Trophoblast cell (in vitro differentiated cells and primary cell): ENCODE data around the gene TSPAN32.
"Not testable (repeated sequence)": the region's sequence is repeated elsewhere in the genome, so short reads cannot be mapped to it uniquely, and the experiment has no call there.

ENCODE experiments used
- DNase-seq, 2 donors: peaks; one replicate each; pipeline ENCODE4 v3.0.0-alpha.2; 2016
- H2AFZ ChIP-seq: 2 replicates; pipeline ENCODE4 v1.6.1; 2013; ENCODE audit warnings: low read length, moderate library complexity, mild to moderate bottlenecking; ENCODE audit not compliant: insufficient read depth, poor library complexity
- H2AK5ac ChIP-seq: 2 replicates; pipeline ENCODE4 v1.6.1; 2013; ENCODE audit warnings: mild to moderate bottlenecking, low read length
- H2BK120ac ChIP-seq: 2 replicates; pipeline ENCODE4 v1.6.1; 2013; ENCODE audit warnings: low read length, mild to moderate bottlenecking, moderate library complexity; ENCODE audit not compliant: insufficient read depth, poor library complexity
- H2BK12ac ChIP-seq: 2 replicates; pipeline ENCODE4 v1.6.1; 2013; ENCODE audit warnings: mild to moderate bottlenecking, low read length, moderate library complexity
- H2BK5ac ChIP-seq: 2 replicates; pipeline ENCODE4 v1.6.1; 2013; ENCODE audit warnings: low read length, low read depth, moderate library complexity, mild to moderate bottlenecking; ENCODE audit not compliant: poor library complexity
- H3K14ac ChIP-seq: 2 replicates; pipeline ENCODE4 v1.6.1; 2013; ENCODE audit warnings: mild to moderate bottlenecking, low read length
- H3K18ac ChIP-seq: 2 replicates; pipeline ENCODE4 v1.6.1; 2013; ENCODE audit warnings: mild to moderate bottlenecking, low read length
- H3K23ac ChIP-seq: 2 replicates; pipeline ENCODE4 v1.6.1; 2013; ENCODE audit warnings: low read length
- H3K27ac ChIP-seq: 2 replicates; pipeline ENCODE4 v1.5.1; 2013; ENCODE audit warnings: low read depth, mild to moderate bottlenecking, inconsistent platforms, low read length, moderate library complexity
- H3K27me3 ChIP-seq: 2 replicates; pipeline ENCODE4 v1.6.1; 2013; ENCODE audit warnings: inconsistent platforms, mild to moderate bottlenecking, low read length, moderate library complexity; ENCODE audit not compliant: insufficient read depth
- H3K36me3 ChIP-seq, 2 experiments: 1 replicate in 1 of 2; 2 replicates in 1 of 2; pipeline ENCODE4 v1.6.1; 2013; ENCODE audit warnings: low read length in 2 of 2, mild to moderate bottlenecking in 2 of 2, moderate library complexity in 1 of 2; ENCODE audit not compliant: insufficient read depth in 2 of 2, control insufficient read depth in 1 of 2
- H3K4ac ChIP-seq: 2 replicates; pipeline ENCODE4 v1.6.1; 2013; ENCODE audit warnings: low read depth, mild to moderate bottlenecking, low read length, moderate library complexity
- H3K4me1 ChIP-seq, 2 experiments: 1 replicate in 1 of 2; 2 replicates in 1 of 2; pipeline ENCODE4 v1.6.1; 2013; ENCODE audit warnings: low read length in 2 of 2, mild to moderate bottlenecking in 2 of 2, moderate library complexity in 1 of 2; ENCODE audit not compliant: insufficient read depth in 2 of 2, control insufficient read depth in 1 of 2
- H3K4me2 ChIP-seq: 2 replicates; pipeline ENCODE4 v1.6.1; 2013; ENCODE audit warnings: inconsistent platforms, mild to moderate bottlenecking, low read length, moderate library complexity
- H3K4me3 ChIP-seq: 2 replicates; pipeline ENCODE4 v1.5.1; 2013; ENCODE audit warnings: mild to moderate bottlenecking, low read depth, low read length, inconsistent platforms
- H3K79me1 ChIP-seq: one replicate; pipeline ENCODE4 v1.6.1; 2013; ENCODE audit warnings: low read length
- H3K79me2 ChIP-seq: 2 replicates; pipeline ENCODE4 v1.6.1; 2013; ENCODE audit warnings: low read length, mild to moderate bottlenecking; ENCODE audit not compliant: control insufficient read depth, insufficient read depth, poor library complexity
- H3K9ac ChIP-seq: 2 replicates; pipeline ENCODE4 v1.6.1; 2013; ENCODE audit warnings: mild to moderate bottlenecking, low read length
- H3K9me3 ChIP-seq: 2 replicates; pipeline ENCODE4 v1.6.1; 2013; ENCODE audit warnings: low read depth, mild to moderate bottlenecking, control low read depth, inconsistent platforms, low read length; ENCODE audit not compliant: insufficient read depth
- H4K12ac ChIP-seq: 2 replicates; pipeline ENCODE4 v1.6.1; 2013; ENCODE audit warnings: low read depth, mild to moderate bottlenecking, low read length, moderate library complexity
- H4K8ac ChIP-seq: 2 replicates; pipeline ENCODE4 v1.6.1; 2013; ENCODE audit warnings: low read depth, mild to moderate bottlenecking, low read length, moderate library complexity
- H4K91ac ChIP-seq: one replicate; pipeline ENCODE4 v1.6.1; 2013; ENCODE audit warnings: low read depth, mild to moderate bottlenecking, low read length, moderate library complexity
- WGBS: extraction: QIAGEN DNeasy Blood & Tissue Kit; methylation state at CpG from one replicate; pipeline ENCODE4 v1.1.7; 2013; ENCODE audit warnings: missing lambda C conversion rate; ENCODE audit not compliant: insufficient read length, insufficient coverage; ENCODE audit errors: extremely low coverage; 5-methylcytosine and 5-hydroxymethylcytosine counted together

TSPAN32 gene

DNA sequence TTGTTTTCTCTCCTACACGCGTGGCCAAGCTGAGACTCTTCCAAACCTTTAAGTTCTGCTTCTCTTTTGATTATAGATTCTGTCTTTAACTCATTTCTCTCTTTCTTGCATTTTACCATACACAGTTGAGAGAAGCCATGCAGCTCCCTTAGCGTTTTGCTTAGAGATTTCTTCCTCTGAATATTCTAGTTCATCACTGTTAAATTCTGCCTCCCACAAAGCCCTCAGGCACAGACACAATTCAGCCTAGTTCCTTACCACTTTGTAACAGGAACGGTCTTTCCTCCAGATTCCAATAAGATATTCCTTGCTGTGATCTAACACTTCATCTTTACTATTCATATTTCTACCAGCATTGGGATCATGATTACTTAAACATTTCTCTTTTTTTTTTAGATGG, 50.6 kb downstream of the TSPAN32 start:
- no peaks in the 10 kb centered on the region for H3K79me2 ChIP-seq
- no peak overlapping the region for H3K9ac ChIP-seq
- H2BK5ac ChIP-seq = no peak overlapping the region
- H2BK12ac ChIP-seq = no peak overlapping the region
- no peaks in the 10 kb centered on the region for H3K79me1 ChIP-seq
- no peak overlapping the region for H2AFZ ChIP-seq
- H2BK120ac ChIP-seq = no peak overlapping the region
- H3K27me3 ChIP-seq = no peaks in the 10 kb centered on the region
- H2AK5ac ChIP-seq = no peak overlapping the region
- H3K4me1 ChIP-seq = no peaks in the 10 kb centered on the region
- no peak overlapping the region for H4K12ac ChIP-seq
- H3K23ac ChIP-seq = no peak overlapping the region
- no CpG with 5 or more reads among the region's 4 CpGs for WGBS
- no peaks in the 10 kb centered on the region for H3K36me3 ChIP-seq
- H4K91ac ChIP-seq = no peak overlapping the region
- H3K4me3 ChIP-seq = no peak overlapping the region
- no peak overlapping the region for H3K18ac ChIP-seq
- H3K14ac ChIP-seq = no peak overlapping the region
- no peak overlapping the region for H3K4me2 ChIP-seq
- H3K27ac ChIP-seq = no peak overlapping the region
- no peak overlapping the region for H3K4ac ChIP-seq
- DNase-seq = no peak
- H4K8ac ChIP-seq = no peak overlapping the region
- peaks cover 33% of the 10 kb centered on the region for H3K9me3 ChIP-seq

DNA sequence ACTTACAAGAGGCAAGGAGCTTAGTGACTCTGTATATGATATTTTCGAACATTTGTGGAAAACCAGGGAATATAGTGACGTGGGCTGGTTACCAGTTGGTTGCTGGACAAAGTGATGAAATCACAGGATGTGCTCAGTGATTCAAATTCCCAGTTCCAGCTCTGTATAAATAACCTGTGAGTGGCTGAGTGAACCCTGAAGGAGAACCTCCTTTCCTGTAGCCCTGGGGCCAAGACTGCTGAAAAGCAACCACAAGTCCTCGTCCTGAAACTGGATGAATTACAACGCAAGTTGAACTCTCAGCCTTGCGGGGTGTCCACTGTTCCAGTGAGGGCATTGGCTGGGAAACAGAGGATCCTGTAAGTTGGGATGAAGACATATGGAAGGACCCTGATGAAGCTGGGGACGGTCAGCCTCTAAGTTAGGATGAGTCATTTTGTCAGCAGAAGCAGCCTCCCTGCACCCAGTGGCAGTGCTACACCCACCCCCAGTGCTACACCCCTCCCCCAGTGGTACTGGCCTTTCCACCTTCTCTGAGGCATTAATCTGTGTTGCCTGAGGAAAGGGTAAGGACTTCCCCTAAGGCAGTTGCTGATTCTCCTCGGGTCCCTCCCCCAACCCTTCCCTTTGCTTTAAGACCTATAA, 53.3 kb downstream of the TSPAN32 start:
- H3K23ac ChIP-seq = no peak overlapping the region
- no peak overlapping the region for H3K14ac ChIP-seq
- H4K8ac ChIP-seq = no peak overlapping the region
- H2AK5ac ChIP-seq = no peak overlapping the region
- H3K27ac ChIP-seq = no peak overlapping the region
- no peaks in the 10 kb centered on the region for H3K27me3 ChIP-seq
- no peak overlapping the region for H2BK5ac ChIP-seq
- no peak overlapping the region for H4K12ac ChIP-seq
- H3K4me3 ChIP-seq = no peak overlapping the region
- no peaks in the 10 kb centered on the region for H3K79me1 ChIP-seq
- DNase-seq = no peak
- peaks cover 28% of the 10 kb centered on the region for H3K9me3 ChIP-seq
- H2AFZ ChIP-seq = no peak overlapping the region
- H2BK120ac ChIP-seq = no peak overlapping the region
- no peak overlapping the region for H2BK12ac ChIP-seq
- H3K4me1 ChIP-seq = no peaks in the 10 kb centered on the region
- no peak overlapping the region for H3K18ac ChIP-seq
- H3K4ac ChIP-seq = no peak overlapping the region
- H3K36me3 ChIP-seq = no peaks in the 10 kb centered on the region
- no CpG with 5 or more reads among the region's 7 CpGs for WGBS
- no peaks in the 10 kb centered on the region for H3K79me2 ChIP-seq
- H3K9ac ChIP-seq = no peak overlapping the region
- H3K4me2 ChIP-seq = no peak overlapping the region
- H4K91ac ChIP-seq = no peak overlapping the region

DNA sequence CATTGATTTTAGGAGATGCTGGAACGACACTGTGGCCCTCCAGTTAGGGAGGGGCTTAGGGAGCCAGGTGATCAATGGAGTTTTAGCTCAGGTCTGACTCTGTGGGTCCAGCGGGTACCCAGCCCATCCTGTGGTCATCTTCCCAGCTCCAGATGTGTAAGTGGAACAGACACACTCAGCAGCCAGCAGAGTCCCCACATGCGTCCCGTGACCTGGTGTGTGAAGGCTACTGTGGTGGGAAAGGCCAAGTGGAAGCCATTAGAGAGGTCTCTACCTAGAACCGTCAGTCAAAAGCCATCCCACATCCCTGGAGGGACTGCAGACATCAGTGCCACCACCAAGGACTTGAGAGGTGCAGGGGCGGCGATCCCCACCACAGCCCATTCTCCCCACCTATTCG, 55.4 kb downstream of the TSPAN32 start:
- Histone ChIP-seq H4K12ac (no peak overlapping the region), H4K8ac (no peak overlapping the region), H2AFZ (no peak overlapping the region), H3K4ac (no peak overlapping the region), H2AK5ac (no peak overlapping the region), H2BK5ac (no peak overlapping the region), H3K36me3 (no peaks in the 10 kb centered on the region), H3K23ac (no peak overlapping the region), H3K4me3 (no peak overlapping the region), H3K79me2 (no peaks in the 10 kb centered on the region), H3K79me1 (no peaks in the 10 kb centered on the region), H3K27me3 (no peaks in the 10 kb centered on the region), H4K91ac (no peak overlapping the region), H3K18ac (no peak overlapping the region), H3K14ac (no peak overlapping the region), H3K9me3 (peaks cover 21% of the 10 kb centered on the region), H3K4me2 (no peak overlapping the region), H3K4me1 (no peaks in the 10 kb centered on the region), H2BK12ac (no peak overlapping the region), H3K27ac (no peak overlapping the region), H3K9ac (no peak overlapping the region), H2BK120ac (no peak overlapping the region)
- DNase-seq = no peak
- WGBS = no CpG with 5 or more reads among the region's 8 CpGs

DNA sequence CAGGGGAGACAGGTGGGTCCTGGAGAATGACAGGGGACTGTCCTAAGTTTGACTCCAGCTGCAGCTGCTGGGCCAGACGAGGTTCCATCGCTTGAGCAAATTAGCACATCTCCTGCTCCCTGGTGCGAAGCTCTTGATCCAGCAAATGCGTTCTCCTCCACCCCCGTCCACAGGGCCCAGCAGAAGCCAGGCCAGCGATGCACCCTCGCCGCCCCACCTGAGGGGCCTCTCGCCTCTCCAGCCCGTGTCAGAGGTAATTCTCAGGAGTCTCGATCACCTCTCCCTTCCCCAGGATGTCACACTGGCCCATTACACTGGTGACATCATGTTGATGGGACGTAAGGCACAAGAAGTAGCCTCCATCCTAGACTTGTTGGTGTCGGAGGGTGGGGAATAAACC, 55.8 kb downstream of the TSPAN32 start:
- H3K79me1 ChIP-seq, H3K4ac ChIP-seq, H3K9ac ChIP-seq, H4K12ac ChIP-seq, H3K18ac ChIP-seq, H3K4me2 ChIP-seq, H2AFZ ChIP-seq, H2BK120ac ChIP-seq, H2BK5ac ChIP-seq, DNase-seq, H2BK12ac ChIP-seq, H3K4me3 ChIP-seq, H3K36me3 ChIP-seq, H3K27ac ChIP-seq, H3K14ac ChIP-seq, H3K23ac ChIP-seq, H3K79me2 ChIP-seq, H4K91ac ChIP-seq, H3K27me3 ChIP-seq, H4K8ac ChIP-seq, H2AK5ac ChIP-seq, H3K4me1 ChIP-seq: not testable (repeated sequence)
- H3K9me3 ChIP-seq = peaks cover 23% of the 10 kb centered on the region
- WGBS = no CpG with 5 or more reads among the region's 13 CpGs
